ENCODE results near the gene MIB2.
"Not testable (repeated sequence)": the region's sequence is repeated elsewhere in the genome, so short reads cannot be mapped to it uniquely, and the experiment has no call there.

MIB2 gene

GRCh38 chr1:1648265-1648664 lies 33.0 kb downstream of the MIB2 start:
- not testable (repeated sequence) for DNase-seq (ENCODE audit: low read depth)

GRCh38 chr1:1658583-1659549 lies 43.6 kb downstream of the MIB2 start, which contains the start of gene CDK11B:
CDK11B (minus strand) TSS chr1:1659004; CDS start chr1:1657485, 1,519 bp downstream.
- peak; percentile 99 for DNase-seq (ENCODE audit: low read depth)

- not testable (repeated sequence) for DNase-seq (ENCODE audit: low read depth)
Observed at GRCh38 chr1:1662392-1662791, 47.1 kb downstream of the MIB2 start.

- peak; percentile 27 for DNase-seq (ENCODE audit: low read depth)
Observed at GRCh38 chr1:1662830-1663560, 47.7 kb downstream of the MIB2 start.

DNA sequence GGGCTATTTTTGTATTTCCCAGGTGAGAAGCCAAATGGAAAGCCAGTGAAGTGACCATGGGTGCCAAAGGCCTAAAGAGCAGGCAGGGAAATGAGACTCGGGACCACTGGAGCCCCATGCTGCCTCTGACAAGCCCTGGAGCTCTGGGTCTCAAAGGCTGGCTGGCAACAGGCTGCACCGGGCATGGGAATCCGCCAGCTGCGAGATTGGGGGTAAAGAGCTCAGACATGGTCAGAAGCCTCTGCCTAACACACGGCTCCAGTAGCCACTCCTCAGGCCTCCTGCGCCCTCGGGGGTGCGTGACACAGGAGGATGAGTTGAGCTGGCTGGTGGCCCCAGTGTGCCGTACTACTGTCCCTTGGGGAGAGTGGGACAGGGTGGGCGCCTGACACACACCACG lies 49.0 kb downstream of the MIB2 start:
- DNase-seq (ENCODE audit: low read depth), result not testable (repeated sequence)

DNA sequence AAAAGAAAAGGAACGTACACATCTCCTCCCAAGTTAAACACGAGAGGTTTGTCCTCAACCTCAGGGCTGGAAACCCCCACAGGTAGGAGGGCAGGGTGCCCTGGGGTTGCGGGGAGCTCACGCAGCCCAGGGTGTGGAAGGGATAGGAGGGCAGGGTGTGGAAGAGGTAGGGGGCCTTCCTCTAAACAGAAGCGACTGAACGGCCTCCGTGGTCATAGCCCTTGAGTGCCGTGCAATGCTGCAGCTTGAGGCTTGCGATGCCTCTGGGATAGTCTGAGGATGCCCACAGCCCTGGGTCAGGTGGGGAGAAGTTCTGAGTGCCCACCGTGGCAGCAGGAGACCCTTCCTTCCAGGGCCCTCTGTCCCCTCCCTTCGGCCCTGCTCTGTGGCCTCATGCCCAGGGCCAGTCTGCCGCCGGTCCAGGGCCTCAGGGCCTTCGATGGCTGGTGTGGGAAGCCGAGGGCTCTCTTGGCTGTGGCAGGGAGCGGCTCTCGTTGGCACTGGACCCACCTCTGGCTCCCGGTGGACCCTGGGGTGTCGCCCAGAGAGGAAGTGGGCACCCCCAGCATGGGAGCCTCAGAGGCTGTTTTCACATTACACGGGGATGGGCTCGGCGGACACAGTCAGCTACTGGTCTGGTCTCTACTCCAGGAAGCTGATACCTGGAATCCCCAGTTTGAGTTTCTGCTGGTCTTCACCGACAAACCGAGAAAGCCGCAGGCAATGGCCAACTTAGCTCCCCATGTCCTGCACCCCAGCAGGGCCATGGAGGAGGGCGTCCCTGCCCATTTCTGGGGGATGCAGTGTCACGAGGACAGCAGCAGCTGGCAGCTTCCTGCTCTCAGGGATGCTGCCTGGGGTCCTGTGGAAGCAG lies 49.9 kb downstream of the MIB2 start:
- DNase-seq (ENCODE audit: low read depth), result no peak

DNA sequence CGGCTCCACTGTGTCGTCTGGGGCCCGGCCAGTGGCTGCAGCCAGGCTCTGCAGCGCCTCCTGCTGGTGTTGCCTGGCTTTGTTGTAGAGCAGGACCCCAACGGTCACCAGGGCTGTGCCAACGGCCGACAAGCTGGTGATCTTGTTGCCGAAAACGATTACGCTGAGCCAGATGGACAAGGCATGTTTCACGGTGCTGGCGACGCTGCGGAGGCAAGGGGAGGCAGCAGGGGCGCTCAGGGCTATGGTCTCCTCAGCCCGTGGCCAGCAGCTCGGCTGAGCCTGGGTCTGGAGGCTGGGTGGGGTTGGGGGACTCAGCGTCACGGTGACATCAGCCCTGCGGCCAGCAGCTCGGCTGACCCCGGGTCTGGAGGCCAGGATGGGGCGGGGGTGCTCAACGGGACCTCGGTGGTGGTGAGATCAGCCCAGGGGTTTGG lies 50.5 kb downstream of the MIB2 start:
- DNase-seq (ENCODE audit: low read depth), result no peak

GRCh38 chr1:1666526-1666925 lies 51.2 kb downstream of the MIB2 start:
- DNase-seq (ENCODE audit: low read depth), result no peak

- no peak for DNase-seq (ENCODE audit: low read depth)
Observed at GRCh38 chr1:1669468-1670440, 54.5 kb downstream of the MIB2 start.

GRCh38 chr1:1670866-1671265 lies 55.6 kb downstream of the MIB2 start:
- no peak for DNase-seq (ENCODE audit: low read depth)

GRCh38 chr1:1671365-1672119 lies 56.2 kb downstream of the MIB2 start:
- DNase-seq (ENCODE audit: low read depth), result no peak

DNA sequence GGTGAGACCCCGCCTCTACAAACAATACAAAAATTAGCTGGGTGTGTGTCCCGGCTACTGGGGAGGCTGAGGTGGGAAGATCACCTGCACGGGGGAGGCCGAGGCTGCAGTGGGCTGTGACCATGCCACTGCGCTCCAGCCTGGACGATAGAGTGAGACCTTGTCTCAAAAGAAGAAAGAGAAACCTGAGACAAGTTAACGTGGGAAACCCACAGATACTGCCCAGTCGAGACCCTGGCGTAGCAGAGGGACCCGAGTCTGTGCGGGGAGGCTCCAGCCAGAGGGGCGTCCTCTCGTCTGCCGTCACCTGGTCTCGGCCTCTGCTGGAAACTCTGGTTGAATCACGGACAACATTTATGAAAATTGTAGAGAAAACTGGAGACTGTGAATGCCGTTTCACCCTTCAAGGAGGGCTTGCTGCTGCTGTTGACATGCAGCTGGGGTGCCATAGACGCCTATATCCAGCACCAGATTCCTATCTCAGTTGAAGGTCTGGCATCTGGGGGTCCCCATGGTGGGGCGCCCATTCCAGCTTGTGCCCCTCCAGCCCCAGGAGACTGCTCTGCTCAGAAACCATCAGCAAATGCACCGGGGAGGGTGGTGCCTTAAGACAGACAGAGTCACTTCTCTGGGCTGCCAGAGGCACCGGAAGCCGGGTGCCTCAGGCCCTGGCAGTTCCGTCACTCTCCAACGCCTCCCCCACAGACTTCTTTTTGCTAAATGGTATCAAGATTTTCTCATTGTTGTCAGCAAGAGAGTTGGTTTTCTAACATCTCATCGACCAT lies 57.1 kb downstream of the MIB2 start:
- DNase-seq (ENCODE audit: low read depth), result no peak

- DNase-seq (ENCODE audit: low read depth), result not testable (repeated sequence)
Observed at GRCh38 chr1:1674806-1675205, 59.5 kb downstream of the MIB2 start.

- not testable (repeated sequence) for DNase-seq (ENCODE audit: low read depth)
Observed at GRCh38 chr1:1675218-1675617, 59.9 kb downstream of the MIB2 start.

- not testable (repeated sequence) for DNase-seq (ENCODE audit: low read depth)
Observed at GRCh38 chr1:1676087-1676486, 60.8 kb downstream of the MIB2 start.

GRCh38 chr1:1677718-1678580 lies 62.6 kb downstream of the MIB2 start:
- no peak for DNase-seq (ENCODE audit: low read depth)

DNA sequence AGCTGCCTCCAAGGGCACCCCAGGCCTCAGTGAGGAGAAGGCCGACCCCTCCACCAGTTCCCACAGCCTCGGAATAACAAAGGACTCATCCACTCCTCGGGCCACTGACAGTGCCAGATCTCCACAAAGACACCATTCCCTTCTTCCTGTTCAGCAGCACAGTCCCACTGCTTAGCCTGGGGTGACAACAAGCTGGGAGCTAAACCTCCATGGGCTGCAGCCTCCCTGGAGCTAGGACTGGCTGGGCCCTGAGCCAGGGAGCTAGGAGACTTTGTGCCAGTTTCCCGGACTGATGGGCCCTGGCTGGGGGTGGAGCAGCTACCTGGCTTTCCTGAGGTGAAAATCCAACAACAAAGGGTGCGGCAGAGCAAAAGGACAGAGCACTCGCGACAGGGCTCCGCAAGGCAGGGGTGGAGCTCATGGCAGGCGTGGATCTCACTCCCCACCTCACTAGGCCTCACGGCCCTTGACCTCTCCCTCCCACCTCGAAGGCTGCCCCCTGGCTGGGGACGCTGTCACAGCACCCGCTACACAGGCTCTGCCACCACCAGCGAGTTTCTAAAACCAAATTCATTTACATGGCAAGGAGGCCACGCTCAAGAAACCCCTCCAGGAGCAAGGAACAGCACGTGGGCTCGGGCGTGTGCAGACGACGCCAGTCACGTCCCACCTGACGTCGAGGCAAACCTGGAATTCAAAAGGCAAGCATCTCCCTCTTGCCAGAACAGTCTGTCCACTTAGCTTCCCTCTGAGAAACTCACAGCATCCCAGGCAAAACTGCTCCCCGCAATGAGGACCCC lies 63.5 kb downstream of the MIB2 start:
- DNase-seq (ENCODE audit: low read depth), result peak; percentile 8

Data from EH (cell line).